NCI-H345 treated with DMSO at 0.1 percent for 48 hours (cell line): ENCODE data around the gene SPRY1.

ENCODE experiments used
- DNase-seq: peaks from one replicate; lab custom pipeline; 2025; ENCODE audit not compliant: unreplicated experiment; lab: John Stamatoyannopoulos, UW

Gene SPRY1

GRCh38 chr4:123438031-123438430, 41.4 kb downstream of the SPRY1 start:
- no peak for DNase-seq

- no peak for DNase-seq
Measured at GRCh38 chr4:123443401-123444289, 47.0 kb downstream of the SPRY1 start.

GRCh38 chr4:123444290-123444731, 47.7 kb downstream of the SPRY1 start:
- DNase-seq, result no peak

- peak; percentile 27 for DNase-seq
Measured at GRCh38 chr4:123446865-123447474, 50.4 kb downstream of the SPRY1 start.

DNA sequence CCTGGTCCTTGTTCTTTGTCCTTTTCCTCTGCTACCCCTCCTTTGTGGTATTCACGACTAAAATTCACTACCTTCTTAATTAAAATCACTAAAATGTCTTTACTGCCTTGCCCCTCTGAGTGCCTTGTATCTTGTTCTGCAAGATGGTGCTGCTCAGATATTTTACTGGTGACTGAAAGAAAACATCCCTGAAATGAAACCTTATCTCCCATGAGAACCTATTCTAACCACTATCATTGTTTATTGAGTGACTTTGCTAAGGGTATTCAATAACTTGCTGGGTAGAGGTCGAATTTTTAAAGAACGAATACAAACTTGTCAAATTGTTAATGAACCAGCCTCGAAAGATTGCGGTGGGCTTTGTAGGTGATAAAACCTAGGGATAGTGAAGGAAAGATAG, 52.8 kb downstream of the SPRY1 start:
- no peak for DNase-seq

DNA sequence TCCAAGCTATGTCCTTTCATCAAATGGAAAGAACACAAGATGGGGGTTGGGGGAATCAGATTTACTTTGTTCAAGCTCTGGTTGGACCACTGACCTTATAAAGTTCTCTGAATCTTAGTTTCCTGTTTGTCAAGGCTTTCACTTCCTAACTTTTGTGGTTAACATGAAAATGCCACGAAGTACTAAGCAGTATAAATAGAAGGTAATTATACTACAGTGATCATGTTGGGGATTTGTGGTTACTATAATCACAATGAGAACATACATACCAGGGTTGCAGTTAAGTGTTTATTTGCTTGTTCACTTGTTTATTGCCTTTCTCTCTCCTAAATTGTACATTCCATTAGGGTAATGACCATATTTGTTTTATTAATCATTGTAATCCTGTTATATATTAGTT, 53.2 kb downstream of the SPRY1 start:
- DNase-seq, result no peak

DNA sequence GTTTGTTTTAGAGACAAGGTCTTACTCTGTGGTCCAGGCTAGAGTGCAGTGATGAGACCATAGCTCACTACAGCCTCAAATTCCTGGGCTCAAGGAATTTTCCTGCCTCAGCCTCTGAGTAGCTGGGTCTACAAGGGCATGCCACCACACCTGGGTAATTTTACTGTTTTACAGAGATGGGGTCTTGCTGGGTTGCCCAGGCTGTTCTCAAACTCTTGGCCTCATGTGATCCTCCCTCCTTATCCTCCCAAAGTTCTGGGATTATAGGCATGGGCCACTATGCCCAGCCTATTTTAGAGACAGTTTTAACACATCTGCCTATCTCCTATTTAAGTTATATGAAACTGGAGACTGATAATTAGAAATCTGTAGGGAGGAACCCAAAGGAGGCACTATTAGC, 53.8 kb downstream of the SPRY1 start:
- no peak for DNase-seq

DNA sequence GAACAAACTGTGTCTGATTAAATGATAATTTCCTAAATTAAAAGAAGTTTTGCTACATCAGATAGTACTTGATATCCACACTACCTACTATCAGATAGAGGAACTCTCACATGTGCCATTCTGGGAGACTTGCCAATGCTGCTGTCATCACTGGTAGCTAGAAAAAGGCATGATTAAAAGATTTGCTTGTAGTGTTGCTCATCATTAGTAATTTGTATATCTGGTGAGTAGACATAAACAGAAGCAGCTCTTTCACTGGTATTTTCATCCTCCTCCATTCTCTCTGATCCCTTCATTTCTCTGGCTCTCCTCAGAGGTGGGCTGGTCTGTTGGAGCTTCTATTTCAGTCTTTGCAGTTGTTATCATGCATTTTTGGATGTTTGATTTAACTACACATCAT, 56.0 kb downstream of the SPRY1 start:
- no peak for DNase-seq

GRCh38 chr4:123453061-123453680, 56.6 kb downstream of the SPRY1 start:
- no peak for DNase-seq
